HG03280 (cell line): ENCODE results near the gene SIK2.
"Not testable (repeated sequence)": the region's sequence is repeated elsewhere in the genome, so short reads cannot be mapped to it uniquely, and the experiment has no call there.

Experiments
- ATAC-seq: cut with Tn5 transposase; IDR thresholded peaks from one replicate; pipeline ENCODE4 v1.9.1; 2021; ENCODE audit warnings: mild to moderate bottlenecking, moderate library complexity; ENCODE audit not compliant: unreplicated experiment

SIK2 gene

GRCh38 chr11:111620518-111620917 lies 18.3 kb downstream of the SIK2 start:
- ATAC-seq, result no peak

DNA sequence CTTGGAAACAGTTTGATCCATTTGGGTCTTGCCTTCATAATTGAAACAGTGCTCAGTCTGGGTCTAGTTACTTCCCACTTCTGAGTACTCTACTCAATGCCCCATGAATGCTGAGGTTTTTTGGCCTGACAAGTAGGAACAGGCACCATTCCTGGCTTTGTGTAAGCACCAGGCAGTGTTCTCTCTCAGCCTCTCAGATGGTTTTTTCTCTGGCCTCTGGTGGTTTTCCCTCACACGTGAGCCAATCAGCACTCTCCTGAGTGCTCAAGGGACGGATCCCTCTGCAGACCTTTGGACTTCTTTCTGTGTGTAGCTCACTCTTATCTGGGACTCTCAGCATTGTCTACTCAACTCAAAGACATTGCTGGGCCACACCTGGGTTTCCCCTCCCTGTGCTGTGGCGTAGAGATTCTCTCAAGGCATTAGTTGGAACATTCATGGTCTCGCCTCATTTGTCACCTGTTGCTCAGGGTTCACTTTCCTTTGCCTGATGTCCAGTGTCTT lies 21.3 kb downstream of the SIK2 start:
- no peak for ATAC-seq

GRCh38 chr11:111624608-111625007 lies 22.4 kb downstream of the SIK2 start:
- no peak for ATAC-seq

- no peak for ATAC-seq
Observed at GRCh38 chr11:111627591-111627990, 25.3 kb downstream of the SIK2 start.

- no peak for ATAC-seq
Observed at GRCh38 chr11:111629499-111629898, 27.2 kb downstream of the SIK2 start.

- ATAC-seq, result no peak
Observed at GRCh38 chr11:111631024-111631665, 28.9 kb downstream of the SIK2 start.

- ATAC-seq, result no peak
Observed at GRCh38 chr11:111631666-111632039, 29.4 kb downstream of the SIK2 start.

GRCh38 chr11:111632516-111633220 lies 30.4 kb downstream of the SIK2 start:
- ATAC-seq, result no peak

GRCh38 chr11:111633248-111633647 lies 31.0 kb downstream of the SIK2 start:
- ATAC-seq, result no peak

DNA sequence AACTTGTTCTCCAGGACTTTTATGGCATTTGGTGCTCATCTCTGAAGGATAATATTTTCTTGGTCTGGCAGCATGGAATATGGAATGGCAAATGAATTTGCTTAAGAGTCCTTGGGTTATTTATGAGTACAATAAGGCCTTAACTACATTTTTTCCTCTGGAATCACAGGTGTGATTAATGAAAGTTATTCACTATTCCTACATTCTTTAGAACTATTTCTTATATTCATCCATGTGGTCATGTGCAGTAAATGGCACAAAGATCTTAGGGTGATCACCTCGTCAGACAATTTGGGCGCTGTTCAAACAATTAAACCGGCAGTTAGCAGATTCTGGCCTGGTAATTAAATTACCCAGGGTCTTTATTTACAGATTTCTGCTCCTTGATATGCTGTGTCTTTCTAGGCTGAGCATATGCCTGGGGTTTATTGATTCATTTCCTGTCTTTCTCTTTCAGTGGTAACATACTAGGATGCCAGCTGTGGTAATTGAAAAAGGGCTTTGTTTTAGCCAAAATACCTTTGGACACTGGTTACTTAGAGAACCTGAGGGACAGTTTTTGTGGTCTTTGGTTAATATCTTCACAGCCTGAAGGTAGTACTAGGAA lies 31.6 kb downstream of the SIK2 start:
- ATAC-seq, result no peak

DNA sequence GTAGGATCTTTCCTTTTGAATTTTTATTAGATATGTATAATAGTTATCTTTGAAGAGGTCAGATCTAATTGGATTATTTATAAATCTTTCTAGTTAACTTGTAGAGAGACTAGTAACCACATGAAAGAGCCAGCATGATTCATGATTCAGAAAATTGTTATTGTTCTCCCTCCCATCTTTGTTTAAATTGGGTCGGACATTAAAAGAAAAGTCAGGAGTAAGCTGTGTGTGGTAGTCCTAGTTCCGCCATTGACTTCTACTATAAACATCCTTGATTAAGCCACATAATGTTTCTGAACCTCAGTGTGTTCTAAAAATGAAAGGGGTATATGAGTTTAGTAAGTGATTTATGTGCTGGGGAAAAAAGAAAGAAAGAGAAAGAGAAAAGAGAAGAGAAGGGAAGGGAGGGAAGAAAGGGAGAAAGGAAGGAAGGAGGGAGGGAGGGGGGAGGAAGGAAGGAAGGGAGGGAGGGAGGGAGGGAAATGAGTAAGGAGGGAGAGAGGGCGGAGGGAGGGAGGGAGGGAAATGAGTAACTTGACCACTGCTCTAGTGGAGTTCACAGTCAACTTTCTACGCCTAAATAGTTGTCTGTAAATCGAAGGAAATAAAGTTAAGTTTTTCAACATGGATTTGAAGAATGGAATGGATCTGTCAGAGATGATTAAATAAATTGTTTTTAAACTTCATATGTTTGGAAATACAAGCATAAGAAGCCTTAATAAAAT lies 32.9 kb downstream of the SIK2 start:
- ATAC-seq, result no peak

- no peak for ATAC-seq
Observed at GRCh38 chr11:111635706-111636045, 33.4 kb downstream of the SIK2 start.

GRCh38 chr11:111637885-111638284 lies 35.6 kb downstream of the SIK2 start:
- ATAC-seq, result no peak

DNA sequence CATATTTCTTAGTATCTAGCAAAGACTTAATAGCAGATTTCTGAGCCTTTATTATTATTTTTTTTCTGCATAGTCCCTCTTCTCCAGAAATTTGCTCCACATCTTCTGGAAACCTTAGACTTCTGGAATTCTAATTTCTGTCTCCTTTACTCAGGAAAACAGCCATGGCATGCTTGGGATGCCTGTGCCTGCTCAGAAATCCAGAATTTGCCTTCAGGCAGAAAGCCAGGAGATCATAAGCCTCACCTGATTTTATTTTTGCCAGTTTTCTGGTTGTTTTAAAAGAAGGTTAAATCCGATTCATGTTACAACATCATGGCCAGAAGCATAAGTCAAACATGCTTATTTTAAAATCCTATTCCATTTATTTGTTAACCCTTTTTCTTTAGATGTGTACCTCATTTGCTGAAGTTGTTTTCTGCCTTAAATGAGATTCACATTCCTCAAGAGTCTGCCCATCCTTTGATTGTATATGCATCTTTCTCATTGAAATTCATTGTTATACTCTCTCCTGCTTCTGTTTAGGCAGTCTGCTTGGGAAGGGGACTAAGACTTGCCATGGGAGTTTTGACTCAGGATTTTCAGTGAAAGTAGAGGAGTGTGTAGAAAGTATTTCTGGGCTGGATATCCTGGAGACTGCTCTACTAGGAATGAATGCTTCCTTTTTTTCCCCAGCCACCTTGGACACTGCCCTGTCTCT lies 37.1 kb downstream of the SIK2 start:
- no peak for ATAC-seq

- ATAC-seq, result no peak
Observed at GRCh38 chr11:111641339-111642015, 39.2 kb downstream of the SIK2 start.

DNA sequence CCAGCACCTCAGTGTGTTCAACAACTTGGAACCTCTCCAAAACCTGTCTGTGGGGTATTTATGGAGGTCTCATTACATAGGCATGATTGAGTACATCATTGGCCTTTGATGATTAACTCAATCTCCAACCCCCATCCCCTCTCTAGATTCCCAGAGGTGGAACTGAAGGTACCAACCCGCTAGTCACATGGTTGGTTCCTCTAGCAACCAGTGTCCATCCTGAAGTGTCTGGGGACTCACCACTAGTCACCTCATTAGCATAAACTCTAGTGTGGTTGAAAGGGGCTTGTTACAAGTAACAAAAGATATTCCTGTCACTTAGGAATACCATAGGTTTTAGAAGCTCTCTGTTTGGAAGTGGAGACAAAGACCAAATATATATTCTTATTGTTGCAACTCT lies 40.3 kb downstream of the SIK2 start:
- ATAC-seq, result no peak

- no peak for ATAC-seq
Observed at GRCh38 chr11:111644922-111645321, 42.7 kb downstream of the SIK2 start.

DNA sequence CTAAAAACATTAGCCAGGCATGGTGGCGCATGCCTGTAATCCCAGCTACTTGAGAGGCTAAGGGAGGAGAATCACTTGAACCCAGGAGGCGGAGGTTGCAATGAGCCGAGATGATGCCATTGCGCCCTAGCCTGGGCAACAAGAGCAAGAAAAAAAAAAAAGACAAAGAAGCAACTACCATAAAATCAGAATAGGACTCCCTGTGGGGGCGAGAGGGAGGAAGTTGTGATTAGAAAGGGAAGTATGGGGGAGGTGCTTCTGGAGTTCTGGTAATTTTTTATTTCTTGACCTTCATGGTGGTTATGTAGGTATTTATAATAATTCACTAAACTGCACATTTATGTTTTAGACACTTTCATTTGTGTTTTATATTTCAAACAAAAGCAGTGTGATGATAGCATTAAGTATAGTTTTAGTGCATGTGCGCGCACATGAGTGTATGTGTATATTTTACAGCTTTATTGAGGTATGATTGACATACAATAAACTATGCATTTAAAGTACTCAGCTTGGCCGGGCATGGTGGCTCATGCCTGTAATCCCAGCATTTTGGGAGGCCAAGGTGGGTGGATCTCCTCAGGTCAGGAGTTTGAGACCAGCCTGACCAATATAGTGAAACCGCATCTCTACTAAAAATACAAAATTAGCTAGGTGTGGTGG lies 43.5 kb downstream of the SIK2 start:
- ATAC-seq, result no peak

DNA sequence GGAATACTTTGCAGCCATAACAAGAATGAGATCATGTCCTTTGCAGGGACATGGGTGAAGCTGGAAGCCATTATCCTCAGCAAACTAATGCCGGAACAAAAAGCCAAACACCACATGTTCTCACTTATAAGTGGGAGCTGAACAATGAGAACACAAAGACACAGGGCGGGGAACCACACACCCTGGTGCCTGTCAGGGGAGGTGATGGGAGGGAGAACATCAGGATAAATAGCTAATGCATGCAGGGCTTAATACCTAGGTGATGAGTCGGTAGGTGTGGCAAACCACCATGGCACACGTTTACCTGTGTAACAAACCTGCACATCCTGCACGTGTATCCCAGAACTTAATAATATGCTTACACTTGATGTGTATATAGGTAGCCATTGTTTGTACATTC lies 49.1 kb downstream of the SIK2 start:
- not testable (repeated sequence) for ATAC-seq

- no peak for ATAC-seq
Observed at GRCh38 chr11:111652184-111652583, 49.9 kb downstream of the SIK2 start.
